BE2C (cell line): ENCODE data around the gene GRIA3.
"Not testable (repeated sequence)": the region's sequence is repeated elsewhere in the genome, so short reads cannot be mapped to it uniquely, and the experiment has no call there.

Experiments used
- DNase-seq: peaks from one replicate; pipeline ENCODE4 v3.0.0-alpha.2; 2020
- H3K27me3 ChIP-seq: fragments of 250-450 bp; sonication (Bioruptor Pico); 2 replicates; pipeline ENCODE4 v1.5.1; 2020; ENCODE audit warnings: mild to moderate bottlenecking
- H3K36me3 ChIP-seq: fragments of 250-450 bp; sonication (Bioruptor Pico); 2 replicates; pipeline ENCODE4 v1.5.1; 2020; ENCODE audit warnings: mild to moderate bottlenecking
- H3K4me1 ChIP-seq: fragments of 250-450 bp; sonication (Bioruptor Pico); 2 replicates; pipeline ENCODE4 v1.5.1; 2020
- H3K4me3 ChIP-seq: 2 replicates; pipeline ENCODE4 v1.5.1; 2011; ENCODE audit warnings: low read depth, low read length
- H3K9me3 ChIP-seq: fragments of 250-450 bp; sonication (Bioruptor Pico); 2 replicates; pipeline ENCODE4 v1.5.1; 2020
- CTCF ChIP-seq: IDR thresholded peaks from 2 replicates; pipeline ENCODE4 v1.5.1; 2012; ENCODE audit warnings: mild to moderate bottlenecking, low read depth, low read length

The GRIA3 gene

GRCh38 chrX:123525123-123525725, 341.1 kb downstream of the GRIA3 start:
- no peak for DNase-seq
- H3K27me3 ChIP-seq = no peaks in the 10 kb centered on the region
- H3K36me3 ChIP-seq = no peaks in the 10 kb centered on the region
- TF ChIP-seq CTCF = no peak
- H3K4me3 ChIP-seq = no peak overlapping the region
- H3K9me3 ChIP-seq = no peaks in the 10 kb centered on the region
- H3K4me1 ChIP-seq = no peaks in the 10 kb centered on the region

DNA sequence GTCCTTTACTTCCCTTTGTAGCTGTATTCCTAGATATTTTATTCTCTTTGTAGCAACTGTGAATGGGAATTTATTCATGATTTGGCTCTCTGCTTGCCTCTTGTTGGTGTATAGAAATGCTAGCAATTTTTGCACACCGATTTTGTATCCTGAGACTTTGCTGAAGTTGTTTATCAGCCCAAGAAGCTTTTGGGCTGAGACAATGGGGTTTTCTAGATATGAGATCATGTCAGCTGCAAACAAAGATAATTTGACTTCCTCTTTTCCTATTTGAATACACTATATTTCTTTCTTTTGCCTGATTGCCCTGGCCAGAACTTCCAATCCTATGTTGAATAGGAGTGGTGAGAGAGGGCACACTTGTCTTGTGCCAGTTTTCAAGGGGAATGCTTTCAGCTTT, 346.6 kb downstream of the GRIA3 start:
- not testable (repeated sequence) for H3K4me1 ChIP-seq, H3K9me3 ChIP-seq, H3K36me3 ChIP-seq, H3K4me3 ChIP-seq, DNase-seq, H3K27me3 ChIP-seq
